HFF-Myc (cell line): ENCODE results near the gene PNMT.

ENCODE experiments used
- DNase-seq: peaks from one replicate; pipeline ENCODE4 v3.0.0-alpha.2; 2011; ENCODE audit warnings: low read depth; ENCODE audit errors: extremely low read depth
- H3K4me3 ChIP-seq: replicated peaks from 2 replicates; pipeline ENCODE4 v1.5.1; 2011; ENCODE audit warnings: low read depth, mild to moderate bottlenecking, control low read depth, low read length
- TF ChIP-seq, protein P1 (sequence below): IDR thresholded peaks from 2 replicates; pipeline ENCODE4 v1.5.1; 2012; ENCODE audit warnings: mild to moderate bottlenecking, low read depth, low read length, control low read depth; ENCODE audit errors: missing control alignments

Gene PNMT

DNA sequence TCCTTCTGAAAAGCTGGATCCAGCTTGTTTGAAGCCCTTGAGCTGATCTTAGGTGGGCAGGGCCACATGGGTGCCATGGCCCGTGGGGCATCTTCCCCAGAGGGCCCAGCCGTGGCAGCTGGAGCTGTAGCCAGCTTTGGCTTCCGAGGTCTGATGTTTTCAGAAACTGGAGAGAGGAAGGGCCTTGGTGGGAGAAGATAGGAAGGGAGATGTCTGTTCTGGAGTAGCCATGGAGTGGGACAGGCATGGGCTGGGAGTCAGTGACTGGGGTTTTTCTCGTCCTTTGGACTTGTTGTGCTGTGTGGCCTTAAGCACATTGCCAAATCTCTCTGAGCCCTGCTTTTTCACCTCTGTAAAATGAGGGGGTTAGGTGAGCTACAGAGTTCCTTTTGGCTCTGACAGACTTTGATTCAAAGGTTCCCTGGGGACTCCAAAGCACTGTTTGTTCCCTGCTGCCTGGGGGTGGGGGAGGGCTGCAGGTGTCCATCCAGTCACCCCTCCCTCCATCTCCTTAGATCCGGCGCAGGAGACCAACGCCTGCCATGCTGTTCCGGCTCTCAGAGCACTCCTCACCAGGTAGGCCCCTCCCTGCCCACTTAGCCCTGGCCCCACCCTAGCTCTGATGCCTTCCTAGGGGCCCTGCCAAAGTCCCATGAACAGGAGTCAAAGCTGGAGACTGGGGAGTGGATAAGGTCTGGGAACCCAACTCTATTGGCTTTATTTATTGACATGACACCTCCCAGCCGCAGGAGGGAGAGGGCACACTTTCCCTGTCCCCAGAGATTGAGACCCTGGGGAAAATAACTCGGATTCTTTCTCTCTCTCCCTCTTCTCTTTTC lies 39.4 kb upstream of the PNMT start:
- TF ChIP-seq, protein P1, sequence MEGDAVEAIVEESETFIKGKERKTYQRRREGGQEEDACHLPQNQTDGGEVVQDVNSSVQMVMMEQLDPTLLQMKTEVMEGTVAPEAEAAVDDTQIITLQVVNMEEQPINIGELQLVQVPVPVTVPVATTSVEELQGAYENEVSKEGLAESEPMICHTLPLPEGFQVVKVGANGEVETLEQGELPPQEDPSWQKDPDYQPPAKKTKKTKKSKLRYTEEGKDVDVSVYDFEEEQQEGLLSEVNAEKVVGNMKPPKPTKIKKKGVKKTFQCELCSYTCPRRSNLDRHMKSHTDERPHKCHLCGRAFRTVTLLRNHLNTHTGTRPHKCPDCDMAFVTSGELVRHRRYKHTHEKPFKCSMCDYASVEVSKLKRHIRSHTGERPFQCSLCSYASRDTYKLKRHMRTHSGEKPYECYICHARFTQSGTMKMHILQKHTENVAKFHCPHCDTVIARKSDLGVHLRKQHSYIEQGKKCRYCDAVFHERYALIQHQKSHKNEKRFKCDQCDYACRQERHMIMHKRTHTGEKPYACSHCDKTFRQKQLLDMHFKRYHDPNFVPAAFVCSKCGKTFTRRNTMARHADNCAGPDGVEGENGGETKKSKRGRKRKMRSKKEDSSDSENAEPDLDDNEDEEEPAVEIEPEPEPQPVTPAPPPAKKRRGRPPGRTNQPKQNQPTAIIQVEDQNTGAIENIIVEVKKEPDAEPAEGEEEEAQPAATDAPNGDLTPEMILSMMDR, result no peak
- no peak for DNase-seq
- H3K4me3 ChIP-seq, result no peak overlapping the region

DNA sequence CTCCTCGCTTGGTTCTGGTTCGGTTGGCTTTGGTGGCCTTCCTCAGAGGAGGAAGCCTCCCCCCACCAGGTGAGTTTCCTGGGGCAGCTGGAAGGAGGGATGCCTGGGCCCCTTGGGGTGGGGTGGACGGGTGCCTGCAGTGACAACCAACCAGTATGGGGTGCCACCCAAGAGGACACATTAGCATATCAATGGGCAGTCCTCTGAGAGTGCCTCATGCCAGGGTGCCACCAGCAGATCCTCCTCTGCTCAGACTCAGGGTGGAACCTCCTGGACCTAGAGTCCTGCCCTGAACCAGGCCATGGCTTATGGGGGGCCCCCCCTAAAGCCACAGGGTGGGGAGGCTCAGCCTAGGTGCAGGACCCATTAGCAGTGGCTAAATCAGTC lies 38.8 kb upstream of the PNMT start:
- no peak for DNase-seq
- H3K4me3 ChIP-seq, result no peak overlapping the region
- TF ChIP-seq, protein P1, result no peak

DNA sequence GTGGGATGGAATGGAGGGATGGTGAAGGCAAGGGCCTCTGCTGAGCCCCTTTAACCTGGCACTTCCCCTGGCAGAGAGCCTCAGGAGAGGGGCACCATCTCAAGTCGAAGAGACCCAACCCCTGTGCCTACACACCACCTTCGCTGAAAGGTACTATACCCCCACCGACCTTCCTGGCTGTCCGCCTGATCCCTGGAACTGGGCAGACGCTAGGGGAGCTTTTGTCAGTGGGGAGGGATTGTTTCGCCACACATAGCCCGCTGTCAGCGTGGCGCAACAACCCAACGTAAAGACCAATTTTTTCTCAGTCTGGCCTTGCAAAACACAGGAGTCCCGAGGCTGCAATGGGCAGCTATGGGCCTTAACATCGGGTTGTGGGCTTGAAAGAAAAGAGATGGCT lies 38.4 kb upstream of the PNMT start:
- no peak for DNase-seq
- H3K4me3 ChIP-seq, result no peak overlapping the region

DNA sequence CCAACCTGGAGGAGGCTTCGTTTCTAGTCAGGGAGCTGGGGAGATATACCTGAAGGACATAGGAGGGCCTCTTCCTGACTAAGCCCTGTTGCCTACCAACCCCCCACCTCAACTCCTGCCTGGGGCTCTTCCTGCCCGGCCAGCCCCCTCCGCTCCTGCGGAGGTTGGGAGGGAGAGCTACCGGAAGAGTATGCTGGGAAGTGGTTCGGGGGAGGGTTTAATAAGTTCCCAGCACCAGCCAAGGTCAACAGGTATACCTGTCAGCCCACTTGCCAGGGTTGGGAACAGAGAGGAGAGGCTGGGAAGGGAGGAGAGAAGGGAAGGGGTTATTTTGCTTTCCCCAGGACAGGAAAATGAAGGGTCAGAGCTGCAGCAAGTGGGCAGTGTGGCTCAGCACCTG lies 36.9 kb upstream of the PNMT start:
- DNase-seq, result no peak
- TF ChIP-seq, protein P1, result no peak
- H3K4me3 ChIP-seq, result no peak overlapping the region

More for the DNA sequence above, 38.4 kb upstream of the PNMT start:
- TF ChIP-seq, protein P1, result no peak

DNA sequence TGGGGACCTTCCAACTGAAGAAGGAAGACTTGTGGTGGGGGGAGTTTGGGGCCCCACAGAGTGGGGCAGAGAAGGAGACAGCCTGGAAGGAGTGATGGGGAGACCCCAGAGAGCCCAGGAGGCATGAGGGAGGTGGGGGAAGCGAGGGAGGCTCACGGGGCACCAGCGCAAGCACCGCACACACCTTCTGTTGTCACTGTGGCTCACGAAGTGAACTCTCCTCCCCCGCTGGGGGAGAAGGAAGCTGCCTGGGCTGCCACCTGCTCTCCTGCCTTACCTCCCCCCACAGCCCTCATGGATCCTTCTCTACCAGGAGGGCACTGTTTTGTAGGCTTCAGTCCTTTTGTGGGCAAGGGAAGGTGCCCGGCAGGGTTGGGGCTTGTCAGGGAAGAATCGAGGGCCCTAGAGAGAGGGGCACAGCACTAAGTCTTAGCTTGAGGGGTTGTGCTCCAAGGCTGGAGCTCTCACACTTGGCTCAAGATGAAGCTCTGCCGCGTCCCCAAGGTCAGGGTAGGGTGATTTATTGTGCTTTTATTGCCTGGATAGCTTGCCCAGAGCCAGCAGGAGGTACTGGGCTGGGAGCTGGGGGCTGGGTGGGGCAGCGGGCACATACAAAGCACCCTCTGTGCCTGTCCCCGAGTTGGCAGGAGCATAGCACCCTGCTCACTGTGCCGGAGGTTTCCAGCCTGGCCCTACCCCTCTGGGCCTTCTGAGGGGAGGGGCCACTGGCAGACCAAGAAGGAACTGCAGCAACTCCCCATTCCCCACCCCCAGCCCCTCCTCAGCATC lies 35.9 kb upstream of the PNMT start:
- TF ChIP-seq, protein P1, result no peak
- H3K4me3 ChIP-seq, result no peak overlapping the region
- DNase-seq, result no peak

DNA sequence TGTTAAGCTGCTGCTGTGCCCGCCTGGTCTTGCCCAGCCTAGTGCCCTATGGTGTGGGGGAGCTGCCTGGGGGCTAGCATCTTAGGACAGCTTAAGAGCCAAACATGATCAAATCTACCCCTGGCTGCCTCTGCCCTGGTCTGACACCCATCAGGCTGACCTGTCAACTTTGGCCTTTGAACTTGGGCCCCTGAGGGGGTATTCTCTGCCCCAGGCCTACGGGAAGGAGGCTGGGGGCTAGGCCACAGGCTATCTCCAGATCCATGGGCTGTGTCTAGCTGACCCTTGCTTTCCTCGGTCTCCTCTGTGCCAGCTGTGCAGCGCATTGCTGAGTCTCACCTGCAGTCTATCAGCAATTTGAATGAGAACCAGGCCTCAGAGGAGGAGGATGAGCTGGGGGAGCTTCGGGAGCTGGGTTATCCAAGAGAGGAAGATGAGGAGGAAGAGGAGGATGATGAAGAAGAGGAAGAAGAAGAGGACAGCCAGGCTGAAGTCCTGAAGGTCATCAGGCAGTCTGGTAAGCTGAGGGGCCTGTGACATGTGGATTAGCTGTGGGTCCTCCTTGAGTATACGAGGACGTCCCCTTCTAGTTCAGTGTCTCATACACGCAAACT lies 34.6 kb upstream of the PNMT start:
- TF ChIP-seq, protein P1, result no peak
- DNase-seq, result no peak
- H3K4me3 ChIP-seq, result no peak overlapping the region
